MCF 10A (cell line): ENCODE measurements around the gene ENPP7. TPM values are rescaled to one million over a fixed set of nuclear protein-coding genes. Genes with fewer than 3 reads are reported as not detected.

ENCODE experiments used
- BruUV-seq: library from RNA; stranded (reverse); fragments of 400-500 nt; replicated peaks from 2 replicates; lab custom pipeline; 2021; lab: Mats Ljungman, UMichigan
- CTCF ChIA-PET: fragments of 300-600 bp; sonication (Branson Sonifier 250); formaldehyde crosslinking; extraction: SDS; loops from one replicate; lab custom pipeline; 2021; ENCODE audit warnings: antibody characterized with exemption, inconsistent platforms; lab: Yijun Ruan, JAX
- POLR2A ChIA-PET: fragments of 300-600, 350-650 bp; sonication (Branson Sonifier 250); formaldehyde crosslinking; extraction: SDS; loops from one replicate; lab custom pipeline; 2020; ENCODE audit warnings: antibody characterized with exemption, inconsistent platforms; lab: Yijun Ruan, JAX
- DNase-seq: peaks from one replicate; pipeline ENCODE4 v3.0.0-alpha.2; 2018; ENCODE audit not compliant: unreplicated experiment
- H3K27ac Mint-ChIP-seq: one replicate; pipeline ENCODE4 v1.8.0; 2022; ENCODE audit warnings: mild to moderate bottlenecking, low read depth, mixed read lengths; ENCODE audit not compliant: unreplicated experiment
- H3K27me3 Mint-ChIP-seq: one replicate; pipeline ENCODE4 v1.8.0; 2022; ENCODE audit warnings: mixed read lengths; ENCODE audit not compliant: insufficient read depth, unreplicated experiment
- H3K36me3 Mint-ChIP-seq: one replicate; pipeline ENCODE4 v1.8.0; 2022; ENCODE audit warnings: mild to moderate bottlenecking, moderate library complexity, mixed read lengths; ENCODE audit not compliant: insufficient read depth, unreplicated experiment
- H3K4me1 Mint-ChIP-seq: one replicate; pipeline ENCODE4 v1.8.0; 2022; ENCODE audit warnings: mixed read lengths; ENCODE audit not compliant: insufficient read depth, unreplicated experiment
- H3K4me3 Mint-ChIP-seq: one replicate; pipeline ENCODE4 v1.8.0; 2022; ENCODE audit warnings: mild to moderate bottlenecking, moderate library complexity, mixed read lengths; ENCODE audit not compliant: unreplicated experiment
- H3K9me3 Mint-ChIP-seq: one replicate; pipeline ENCODE4 v1.8.0; 2022; ENCODE audit warnings: mixed read lengths; ENCODE audit not compliant: unreplicated experiment
- intact Hi-C: fragments of 100-400 bp; cut with micrococcal nuclease; formaldehyde crosslinking; loops from 2 replicates; pipeline ENCODE4 v1.14.1; 2022
- total RNA-seq: library from RNA; stranded (reverse); gene quantifications from 2 replicates; pipeline ENCODE4 v1.2.3, GENCODE V29; 2022
- TF ChIP-seq, protein P1 (sequence below): fragments of 200-600 bp; IDR thresholded peaks from one replicate; pipeline ENCODE4 v1.8.0; 2022; ENCODE audit warnings: antibody characterized with exemption, mild to moderate bottlenecking; ENCODE audit not compliant: unreplicated experiment

The ENPP7 gene
- total RNA-seq, 1 experiment from 2014 or later: not detected

DNA sequence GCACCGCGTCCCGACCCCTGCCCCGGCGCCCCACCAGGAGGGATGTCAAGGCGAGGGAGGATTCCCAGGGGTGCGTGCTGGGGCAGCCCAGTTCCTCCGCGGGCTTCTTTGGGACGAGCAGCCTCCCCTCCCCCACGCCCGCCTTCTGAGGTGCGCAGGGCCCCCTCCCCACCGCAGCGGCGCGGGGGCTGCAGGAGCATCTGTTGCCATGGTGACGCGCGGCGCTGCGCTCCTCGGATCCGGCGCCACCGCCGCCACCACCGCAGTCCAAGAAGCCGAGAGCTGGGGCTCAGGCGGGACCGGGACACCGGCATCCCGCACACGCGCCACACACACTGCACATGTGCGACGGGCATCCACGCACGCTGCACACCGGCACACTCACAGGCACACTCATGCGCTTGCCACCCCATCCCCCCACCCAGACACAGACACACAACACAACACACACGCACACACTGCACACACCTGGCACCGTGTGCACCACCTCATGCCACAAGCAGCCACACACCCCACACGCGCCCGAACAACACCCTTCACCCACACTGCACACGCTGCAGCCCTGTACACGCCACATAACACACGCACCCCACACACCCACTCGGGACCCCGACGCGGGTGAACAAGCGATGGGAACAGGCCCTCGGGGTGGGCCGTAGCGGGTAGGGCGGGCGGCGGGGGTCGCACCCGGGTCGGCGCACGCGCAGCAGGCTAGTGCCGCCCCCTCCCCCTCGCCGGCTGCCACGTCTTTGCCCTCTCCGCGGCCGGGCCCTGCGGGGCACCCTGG lies 17.0 kb downstream of the ENPP7 start:
- no peak overlapping the region for H3K4me3 Mint-ChIP-seq
- intact Hi-C loops: loop anchor here (5.0 to 10.0 kb wide), 2 partner anchors 60 to 87 kb away; partner anchors contain the start of gene CBX4
- no peaks in the 10 kb centered on the region for H3K9me3 Mint-ChIP-seq
- no peaks in the 10 kb centered on the region for H3K36me3 Mint-ChIP-seq
- no TSS peak for BruUV-seq
- TF ChIP-seq, protein P1, sequence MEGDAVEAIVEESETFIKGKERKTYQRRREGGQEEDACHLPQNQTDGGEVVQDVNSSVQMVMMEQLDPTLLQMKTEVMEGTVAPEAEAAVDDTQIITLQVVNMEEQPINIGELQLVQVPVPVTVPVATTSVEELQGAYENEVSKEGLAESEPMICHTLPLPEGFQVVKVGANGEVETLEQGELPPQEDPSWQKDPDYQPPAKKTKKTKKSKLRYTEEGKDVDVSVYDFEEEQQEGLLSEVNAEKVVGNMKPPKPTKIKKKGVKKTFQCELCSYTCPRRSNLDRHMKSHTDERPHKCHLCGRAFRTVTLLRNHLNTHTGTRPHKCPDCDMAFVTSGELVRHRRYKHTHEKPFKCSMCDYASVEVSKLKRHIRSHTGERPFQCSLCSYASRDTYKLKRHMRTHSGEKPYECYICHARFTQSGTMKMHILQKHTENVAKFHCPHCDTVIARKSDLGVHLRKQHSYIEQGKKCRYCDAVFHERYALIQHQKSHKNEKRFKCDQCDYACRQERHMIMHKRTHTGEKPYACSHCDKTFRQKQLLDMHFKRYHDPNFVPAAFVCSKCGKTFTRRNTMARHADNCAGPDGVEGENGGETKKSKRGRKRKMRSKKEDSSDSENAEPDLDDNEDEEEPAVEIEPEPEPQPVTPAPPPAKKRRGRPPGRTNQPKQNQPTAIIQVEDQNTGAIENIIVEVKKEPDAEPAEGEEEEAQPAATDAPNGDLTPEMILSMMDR: no peak
- no peaks in the 10 kb centered on the region for H3K27me3 Mint-ChIP-seq
- no peak for DNase-seq
- no peaks in the 10 kb centered on the region for H3K4me1 Mint-ChIP-seq
- no peak overlapping the region for H3K27ac Mint-ChIP-seq
- ChIA-PET CTCF (interaction anchor here (0.5 to 2.1 kb wide), 6 partner anchors 88 to 269 kb away, joined by 3 to 8 read pairs (median 3); no protein-coding TSS in a partner anchor), POLR2A (no interaction called here)

DNA sequence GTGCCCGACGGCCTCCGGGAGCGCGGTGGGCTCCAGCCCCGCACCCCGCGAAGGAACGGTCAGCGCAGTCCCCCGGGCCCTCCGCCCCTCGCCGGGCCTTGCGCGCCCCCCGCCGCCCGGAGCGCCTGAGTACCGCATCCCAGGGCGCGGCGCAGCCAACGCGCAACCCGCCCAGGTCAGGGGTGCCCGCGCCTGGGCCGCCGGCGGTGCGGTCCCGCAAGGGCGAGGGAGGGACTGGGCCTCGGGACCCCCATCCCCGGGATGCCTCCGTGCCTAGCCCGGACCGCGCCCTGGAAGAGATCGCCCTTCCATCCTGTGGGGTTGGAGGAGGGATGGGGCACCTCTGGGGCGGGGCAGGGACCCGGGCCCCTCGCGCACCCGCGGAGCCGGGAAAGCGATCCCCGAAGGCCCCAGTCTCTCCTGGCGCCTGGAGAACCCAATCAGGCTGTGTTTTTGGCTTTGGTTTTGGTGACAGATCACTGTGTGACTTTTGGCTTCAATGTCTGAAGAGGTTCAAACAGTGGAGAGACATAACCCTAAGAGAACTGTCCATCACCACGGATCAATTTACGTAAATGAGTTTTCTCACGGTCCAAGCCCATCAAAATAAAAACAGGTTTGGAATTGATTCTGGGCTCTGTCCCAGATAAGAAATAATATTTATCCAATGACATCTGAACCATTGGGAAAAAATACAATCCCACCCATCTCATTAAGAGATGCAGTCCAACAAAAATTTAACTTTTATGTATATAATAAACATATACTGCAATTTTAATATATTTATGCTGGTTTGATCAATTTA lies 17.8 kb downstream of the ENPP7 start:
- H3K4me3 Mint-ChIP-seq: no peak overlapping the region
- no peaks in the 10 kb centered on the region for H3K36me3 Mint-ChIP-seq
- BruUV-seq: no TSS peak
- intact Hi-C loops: loop anchor here (5.0 to 10.0 kb wide), 2 partner anchors 59 to 86 kb away; partner anchors contain the start of gene CBX4
- H3K4me1 Mint-ChIP-seq: no peaks in the 10 kb centered on the region
- TF ChIP-seq, protein P1: no peak
- H3K27me3 Mint-ChIP-seq: no peaks in the 10 kb centered on the region
- no peak overlapping the region for H3K27ac Mint-ChIP-seq
- H3K9me3 Mint-ChIP-seq: no peaks in the 10 kb centered on the region
- POLR2A ChIA-PET: interaction anchor here (1.5 kb wide), 1 partner anchor 30 kb away, joined by 4 read pairs; the partner anchor contains the start of gene CBX2
- DNase-seq: no peak
- CTCF ChIA-PET: interaction anchor here (0.6 to 1.3 kb wide), 3 partner anchors 88 to 715 kb away, joined by 3 read pairs; no protein-coding TSS in a partner anchor

DNA sequence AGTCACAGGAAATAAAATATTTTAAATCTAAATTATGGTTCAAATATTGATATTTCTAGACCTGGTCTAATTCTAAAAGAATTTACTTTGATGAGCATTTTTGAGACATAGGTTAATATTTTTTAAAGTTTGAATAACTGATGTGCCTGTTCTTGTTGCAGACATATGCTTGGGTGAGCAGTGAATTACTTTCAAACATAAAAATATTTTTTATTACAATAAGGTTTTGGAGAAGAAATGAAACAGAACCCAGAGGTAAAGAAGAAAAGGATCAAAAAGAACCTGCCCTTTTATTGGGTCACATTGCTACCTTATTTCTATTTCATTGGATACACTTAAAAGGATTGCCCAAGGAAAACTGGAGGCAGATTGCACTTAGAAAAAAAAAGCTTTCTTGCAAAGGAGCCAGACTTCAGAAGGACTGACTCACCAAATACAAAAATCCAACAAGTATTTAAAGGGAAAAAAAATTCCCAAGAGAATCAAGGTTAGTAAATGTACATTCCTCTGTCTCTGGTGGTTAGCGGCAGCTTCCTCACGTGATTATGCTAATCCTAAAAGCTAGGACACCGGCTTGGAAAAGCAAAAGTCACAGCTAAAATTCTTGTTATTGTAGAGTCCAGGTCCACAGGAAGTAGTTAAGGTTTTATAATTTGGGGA lies 18.5 kb downstream of the ENPP7 start:
- intact Hi-C loops: loop anchor here (5.0 to 10.0 kb wide), 2 partner anchors 58 to 86 kb away; partner anchors contain the start of gene CBX4

More for the DNA sequence above, 18.5 kb downstream of the ENPP7 start:
- no peaks in the 10 kb centered on the region for H3K27me3 Mint-ChIP-seq
- H3K36me3 Mint-ChIP-seq: no peaks in the 10 kb centered on the region
- no peak overlapping the region for H3K4me3 Mint-ChIP-seq
- peak; percentile 57 for DNase-seq
- TF ChIP-seq, protein P1: no peak
- H3K4me1 Mint-ChIP-seq: no peaks in the 10 kb centered on the region
- no peak overlapping the region for H3K27ac Mint-ChIP-seq
- BruUV-seq: no TSS peak
- H3K9me3 Mint-ChIP-seq: no peaks in the 10 kb centered on the region
- ChIA-PET CTCF (interaction anchor here (0.6 to 1.3 kb wide), 3 partner anchors 87 to 716 kb away, joined by 3 read pairs; no protein-coding TSS in a partner anchor), POLR2A (interaction anchor here (0.7 to 1.5 kb wide), 3 partner anchors 9 to 167 kb away, joined by 3 to 4 read pairs (median 3); partner anchors contain the start of gene CBX2)
